Stomach smooth muscle (tissue), 2 donors: ENCODE data around the gene MALAT1.
"Not testable (repeated sequence)": the region's sequence is repeated elsewhere in the genome, so short reads cannot be mapped to it uniquely, and the experiment has no call there.

ENCODE experiments used
- H3K27ac ChIP-seq: one replicate; pipeline ENCODE4 v1.7.0; 2013; ENCODE audit warnings: mild to moderate bottlenecking, low read length, inconsistent platforms
- H3K27me3 ChIP-seq, 2 donors: one replicate each; pipeline ENCODE4 v1.7.0; 2013; ENCODE audit warnings: low read length in 2 of 2; ENCODE audit not compliant: insufficient read depth in 2 of 2, control insufficient read depth in 1 of 2
- H3K36me3 ChIP-seq, 2 donors: one replicate each; pipeline ENCODE4 v1.7.0; 2013; ENCODE audit warnings: low read length in 2 of 2; ENCODE audit not compliant: control insufficient read depth in 2 of 2, insufficient read depth in 2 of 2
- H3K4me1 ChIP-seq: one replicate; pipeline ENCODE4 v1.7.0; 2013; ENCODE audit warnings: low read length; ENCODE audit not compliant: control insufficient read depth, insufficient read depth
- H3K4me3 ChIP-seq, 2 donors: one replicate each; pipeline ENCODE4 v1.7.0; 2013; ENCODE audit warnings: low read length in 2 of 2
- H3K9ac ChIP-seq, 2 donors: one replicate each; pipeline ENCODE4 v1.7.0; 2013; ENCODE audit warnings: low read length in 2 of 2, mild to moderate bottlenecking in 1 of 2
- H3K9me3 ChIP-seq, 2 donors: one replicate each; pipeline ENCODE4 v1.7.0; 2013; ENCODE audit warnings: low read length in 2 of 2; ENCODE audit not compliant: control insufficient read depth in 2 of 2
- donor health status: healthy.
- donor health status: Pancreatic carcinoma.

The MALAT1 gene

GRCh38 chr11:65468874-65469333, 29.9 kb upstream of the MALAT1 start:
- Histone ChIP-seq H3K9me3 (no peaks in the 10 kb centered on the region), H3K4me1 (peaks cover 14% of the 10 kb centered on the region), H3K36me3 (no peaks in the 10 kb centered on the region), H3K9ac (no peak overlapping the region), H3K4me3 (no peak overlapping the region), H3K27ac (no peak overlapping the region), H3K27me3 (no peaks in the 10 kb centered on the region)

DNA sequence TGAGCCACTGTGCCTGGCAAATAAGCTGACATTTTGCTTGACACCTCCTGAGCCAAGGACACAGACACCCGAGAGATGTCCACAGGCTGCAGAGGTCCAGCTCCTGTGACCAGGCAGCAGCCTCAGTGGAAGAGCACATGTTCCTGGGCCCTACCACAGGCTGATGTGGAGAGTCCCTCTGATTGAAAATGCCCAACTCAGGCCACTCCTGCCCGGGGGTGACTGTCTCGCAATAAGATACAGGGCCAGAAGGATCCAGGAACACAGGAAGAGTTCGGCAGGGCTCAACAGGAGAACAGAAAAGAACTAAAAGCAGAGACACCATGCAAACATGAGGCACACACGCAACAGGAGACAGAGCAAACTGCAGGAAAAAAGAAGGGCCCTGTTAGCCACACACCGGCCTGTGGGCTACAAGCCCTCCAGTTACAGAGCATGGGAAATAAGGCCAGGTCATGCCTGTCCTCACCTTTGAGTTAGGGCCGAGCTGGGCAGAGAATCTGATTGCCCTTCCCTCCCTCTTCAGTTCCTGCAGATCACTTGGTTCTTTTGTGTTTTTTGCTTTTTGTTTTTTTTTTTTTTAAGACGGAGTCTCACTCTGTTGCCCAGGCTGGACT, 28.3 kb upstream of the MALAT1 start:
- Histone ChIP-seq H3K36me3 (no peaks in the 10 kb centered on the region), H3K27ac (peak overlapping the region; percentile 99), H3K9ac (peak overlapping the region in 1 of 2 donors; percentile 93), H3K27me3 (no peaks in the 10 kb centered on the region), H3K4me3 (no peak overlapping the region), H3K4me1 (peaks cover 14% of the 10 kb centered on the region), H3K9me3 (no peaks in the 10 kb centered on the region)

DNA sequence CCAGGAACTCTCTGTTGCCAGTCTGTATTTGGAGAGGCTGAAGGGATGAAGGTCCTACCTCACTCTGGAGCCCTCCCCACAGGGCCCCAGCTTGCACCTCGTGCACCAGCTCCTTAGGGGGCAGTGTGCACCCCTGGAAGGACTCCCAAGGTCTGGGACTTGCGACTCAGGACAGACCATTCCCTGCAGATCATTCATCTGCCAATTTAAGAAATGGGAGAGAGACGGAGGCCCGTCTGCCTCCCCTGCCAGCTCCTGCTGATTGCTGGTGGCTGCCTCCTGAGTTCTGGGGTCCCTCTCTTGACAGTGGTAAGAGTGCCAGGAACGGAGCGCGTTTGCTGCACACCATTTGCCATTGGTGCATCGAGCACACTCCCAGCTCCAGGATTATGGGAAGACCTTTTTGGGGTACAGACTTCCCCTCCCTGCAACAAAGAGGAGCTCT, 27.4 kb upstream of the MALAT1 start:
- Histone ChIP-seq H3K36me3 (no peaks in the 10 kb centered on the region), H3K27me3 (no peaks in the 10 kb centered on the region), H3K9me3 (no peaks in the 10 kb centered on the region), H3K4me3 (peak overlapping the region; percentile 69), H3K9ac (peak overlapping the region; percentile 90 to 93), H3K27ac (peak overlapping the region; percentile 99), H3K4me1 (peaks cover 19% of the 10 kb centered on the region)

DNA sequence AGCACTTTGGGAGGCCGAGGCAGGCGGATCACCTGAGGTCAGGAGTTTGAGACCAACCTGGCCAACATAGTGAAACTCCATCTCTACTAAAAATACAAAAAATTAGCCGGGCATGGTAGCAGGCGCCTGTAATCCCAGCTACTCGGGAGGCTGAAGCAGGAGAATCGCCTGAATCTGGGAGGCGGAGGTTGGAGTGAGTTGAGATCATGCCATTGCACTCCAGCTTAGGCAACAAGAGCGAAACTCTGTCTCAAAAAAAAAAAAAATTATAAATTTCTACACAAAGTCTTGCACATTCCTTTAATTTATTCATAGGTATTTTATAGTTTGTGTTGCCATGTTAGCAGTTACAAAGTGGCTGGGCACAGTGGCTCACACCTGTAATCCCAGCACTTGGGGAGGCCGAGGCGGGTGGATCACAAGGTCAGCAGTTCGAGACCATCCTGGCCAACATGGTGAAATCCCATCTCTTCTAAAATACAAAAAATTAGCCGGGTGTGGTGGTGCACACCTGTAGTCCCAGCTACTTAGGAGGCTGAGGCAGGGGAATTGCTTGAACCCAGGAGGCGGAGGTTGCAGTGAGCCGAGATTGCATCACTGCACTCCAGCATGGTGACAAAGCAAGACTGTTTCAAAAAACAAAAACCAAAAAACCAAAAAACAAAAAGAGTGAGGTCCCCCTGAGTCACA, 26.1 kb upstream of the MALAT1 start:
- H3K27me3 ChIP-seq, H3K9me3 ChIP-seq, H3K36me3 ChIP-seq: not testable (repeated sequence)
- Histone ChIP-seq H3K27ac (peak overlapping the region; percentile 99), H3K9ac (peak overlapping the region in 1 of 2 donors; percentile 93), H3K4me1 (peaks cover 27% of the 10 kb centered on the region), H3K4me3 (peak overlapping the region in 1 of 2 donors; percentile 69)

DNA sequence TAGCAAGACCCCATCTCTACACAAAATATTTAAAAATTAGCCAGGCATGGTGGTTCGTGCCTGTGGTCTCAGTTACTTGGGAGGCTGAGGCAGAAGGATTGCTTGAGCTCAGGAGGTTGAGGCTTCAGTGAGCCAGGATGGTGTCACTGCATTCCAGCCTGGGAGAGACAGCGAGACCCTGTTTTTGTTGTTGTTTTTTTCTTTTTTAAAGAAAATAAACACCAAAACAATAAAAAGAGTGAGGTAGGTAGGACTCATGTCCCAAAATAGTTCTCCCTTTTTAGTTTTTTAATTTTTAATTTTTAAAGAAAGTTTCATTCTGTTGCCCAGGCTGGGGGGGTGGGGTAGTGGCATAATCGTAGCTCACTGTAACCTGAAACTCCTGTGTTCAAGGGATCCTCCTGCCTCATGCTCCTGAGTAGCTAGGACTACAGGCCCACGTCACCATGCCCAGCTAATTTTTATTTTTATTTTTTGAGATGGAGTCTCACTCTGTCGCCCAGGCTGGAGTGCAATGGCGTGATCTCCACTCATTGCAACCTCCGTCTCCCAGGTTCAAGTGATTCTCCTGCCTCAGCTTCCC, 25.5 kb upstream of the MALAT1 start:
- Histone ChIP-seq H3K9ac (no peak overlapping the region), H3K27me3 (no peaks in the 10 kb centered on the region), H3K9me3 (no peaks in the 10 kb centered on the region), H3K4me1 (peaks cover 31% of the 10 kb centered on the region), H3K27ac (peak overlapping the region; percentile 99), H3K36me3 (no peaks in the 10 kb centered on the region), H3K4me3 (no peak overlapping the region)

DNA sequence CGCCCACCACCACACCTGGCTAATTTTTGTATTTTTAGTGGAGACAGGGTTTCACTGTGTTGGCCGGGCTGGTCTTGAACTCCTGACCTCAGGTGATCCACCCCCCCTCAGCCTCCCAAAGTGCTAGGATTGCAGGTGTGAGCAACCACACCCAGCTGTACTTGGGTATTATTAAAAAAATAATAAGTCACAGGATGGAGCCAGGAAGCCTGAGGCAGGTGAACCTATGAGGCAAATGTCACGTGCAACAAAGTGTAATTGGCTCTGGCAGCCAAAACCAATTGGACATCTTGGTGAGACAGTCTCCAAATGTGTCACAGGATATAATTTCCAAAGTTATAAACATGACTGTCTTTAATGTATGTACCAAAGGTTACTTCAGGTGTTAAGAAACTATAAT, 24.0 kb upstream of the MALAT1 start:
- Histone ChIP-seq H3K9me3 (no peaks in the 10 kb centered on the region), H3K27ac (no peak overlapping the region), H3K27me3 (no peaks in the 10 kb centered on the region), H3K4me3 (no peak overlapping the region), H3K9ac (no peak overlapping the region), H3K36me3 (no peaks in the 10 kb centered on the region), H3K4me1 (peaks cover 46% of the 10 kb centered on the region)

GRCh38 chr11:65476632-65477148, 22.2 kb upstream of the MALAT1 start:
- peak overlapping the region; percentile 100 for H3K27ac ChIP-seq
- peaks cover 52% of the 10 kb centered on the region for H3K4me1 ChIP-seq
- H3K9me3 ChIP-seq, result no peaks in the 10 kb centered on the region
- H3K4me3 ChIP-seq, result peak overlapping the region; percentile 60 to 89
- H3K27me3 ChIP-seq, result no peaks in the 10 kb centered on the region
- no peaks in the 10 kb centered on the region for H3K36me3 ChIP-seq
- H3K9ac ChIP-seq, result peak overlapping the region; percentile 95 to 98

DNA sequence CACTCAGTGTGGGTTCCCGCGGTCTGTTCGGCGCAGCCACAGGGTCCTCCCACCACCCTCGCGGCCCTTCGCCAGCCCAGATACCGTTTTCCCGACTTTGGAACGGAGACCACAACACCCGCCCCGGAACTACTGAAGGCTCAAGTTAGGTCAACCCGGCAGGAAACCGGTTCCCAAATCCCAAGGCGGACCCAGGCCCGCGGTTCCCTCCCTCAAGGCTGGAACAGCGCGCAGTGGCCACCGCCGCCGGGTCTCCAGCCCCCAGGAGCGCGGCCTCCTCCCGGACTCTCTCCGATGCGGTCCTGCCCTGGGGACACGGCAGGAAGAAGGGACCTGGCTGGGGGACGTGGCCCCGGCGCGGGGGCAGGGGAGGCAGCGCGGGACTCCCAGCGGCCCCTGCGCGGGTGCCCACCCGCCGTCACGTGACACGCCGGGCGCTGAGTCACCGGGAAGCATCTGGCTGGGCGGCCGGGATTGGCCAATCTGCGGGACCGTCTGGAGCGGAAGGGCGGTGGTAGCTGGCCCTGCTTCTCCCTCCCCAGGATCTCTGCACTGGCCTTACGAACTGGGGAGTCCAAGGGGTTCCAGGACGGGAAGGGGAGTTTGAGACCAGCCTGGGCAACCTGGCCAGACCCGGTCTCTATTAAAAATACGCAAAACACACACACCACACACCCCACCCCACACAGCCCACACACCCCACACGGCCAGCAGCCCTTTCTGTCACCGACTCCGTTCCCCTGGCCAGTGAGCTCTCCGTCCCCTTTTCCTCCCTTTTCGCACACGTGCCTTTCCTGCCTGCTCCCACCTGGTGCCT, 21.5 kb upstream of the MALAT1 start:
- Histone ChIP-seq H3K9ac (peak overlapping the region; percentile 95 to 98), H3K27ac (peak overlapping the region; percentile 100), H3K9me3 (no peaks in the 10 kb centered on the region), H3K27me3 (no peaks in the 10 kb centered on the region), H3K36me3 (no peaks in the 10 kb centered on the region), H3K4me3 (peak overlapping the region; percentile 74 to 89), H3K4me1 (peaks cover 46% of the 10 kb centered on the region)

GRCh38 chr11:65478388-65479183, 20.3 kb upstream of the MALAT1 start:
- Histone ChIP-seq H3K4me1 (peaks cover 45% of the 10 kb centered on the region), H3K36me3 (no peaks in the 10 kb centered on the region), H3K27me3 (no peaks in the 10 kb centered on the region), H3K27ac (peak overlapping the region; percentile 100), H3K9me3 (no peaks in the 10 kb centered on the region), H3K9ac (peak overlapping the region; percentile 93 to 95), H3K4me3 (peak overlapping the region; percentile 55 to 69)
